ENCODE data around the gene SNX18.
"Not testable (repeated sequence)": the region's sequence is repeated elsewhere in the genome, so short reads cannot be mapped to it uniquely, and the experiment has no call there.

Gene SNX18

DNA sequence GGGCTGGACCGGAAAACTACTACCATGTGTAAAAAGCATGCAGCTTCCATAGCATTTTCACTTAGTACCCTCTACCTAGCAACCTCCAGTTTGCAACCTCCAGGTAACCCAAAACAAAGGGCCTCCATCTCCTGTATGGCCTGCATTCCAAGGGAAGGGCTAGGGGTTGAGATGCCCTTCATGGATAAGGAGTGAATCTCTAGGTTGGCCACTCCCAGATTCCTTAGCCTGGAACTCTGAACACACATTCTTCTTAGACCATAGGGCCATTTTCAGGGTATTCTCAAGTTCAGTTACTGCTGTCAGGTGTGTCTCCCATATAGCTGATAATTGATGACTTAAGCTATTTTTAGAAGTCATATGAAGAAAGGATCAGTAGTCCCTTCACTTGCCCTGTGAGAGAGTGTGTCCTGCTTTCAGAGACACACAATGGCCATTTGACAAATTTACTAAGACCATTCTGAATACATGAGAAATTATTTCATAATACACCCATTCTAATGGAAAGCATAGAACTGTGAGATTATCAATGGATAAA is 39.5 kb upstream of the SNX18 start:
- TF ChIP-seq, protein P1, sequence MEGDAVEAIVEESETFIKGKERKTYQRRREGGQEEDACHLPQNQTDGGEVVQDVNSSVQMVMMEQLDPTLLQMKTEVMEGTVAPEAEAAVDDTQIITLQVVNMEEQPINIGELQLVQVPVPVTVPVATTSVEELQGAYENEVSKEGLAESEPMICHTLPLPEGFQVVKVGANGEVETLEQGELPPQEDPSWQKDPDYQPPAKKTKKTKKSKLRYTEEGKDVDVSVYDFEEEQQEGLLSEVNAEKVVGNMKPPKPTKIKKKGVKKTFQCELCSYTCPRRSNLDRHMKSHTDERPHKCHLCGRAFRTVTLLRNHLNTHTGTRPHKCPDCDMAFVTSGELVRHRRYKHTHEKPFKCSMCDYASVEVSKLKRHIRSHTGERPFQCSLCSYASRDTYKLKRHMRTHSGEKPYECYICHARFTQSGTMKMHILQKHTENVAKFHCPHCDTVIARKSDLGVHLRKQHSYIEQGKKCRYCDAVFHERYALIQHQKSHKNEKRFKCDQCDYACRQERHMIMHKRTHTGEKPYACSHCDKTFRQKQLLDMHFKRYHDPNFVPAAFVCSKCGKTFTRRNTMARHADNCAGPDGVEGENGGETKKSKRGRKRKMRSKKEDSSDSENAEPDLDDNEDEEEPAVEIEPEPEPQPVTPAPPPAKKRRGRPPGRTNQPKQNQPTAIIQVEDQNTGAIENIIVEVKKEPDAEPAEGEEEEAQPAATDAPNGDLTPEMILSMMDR (IDR thresholded peaks at IDR 0.05; ENCODE audit: insufficient read depth, missing control alignments), result no peak
- DNase-seq (ENCODE audit: insufficient read length, low spot score) (no peak), FAIRE-seq (no peak)

DNA sequence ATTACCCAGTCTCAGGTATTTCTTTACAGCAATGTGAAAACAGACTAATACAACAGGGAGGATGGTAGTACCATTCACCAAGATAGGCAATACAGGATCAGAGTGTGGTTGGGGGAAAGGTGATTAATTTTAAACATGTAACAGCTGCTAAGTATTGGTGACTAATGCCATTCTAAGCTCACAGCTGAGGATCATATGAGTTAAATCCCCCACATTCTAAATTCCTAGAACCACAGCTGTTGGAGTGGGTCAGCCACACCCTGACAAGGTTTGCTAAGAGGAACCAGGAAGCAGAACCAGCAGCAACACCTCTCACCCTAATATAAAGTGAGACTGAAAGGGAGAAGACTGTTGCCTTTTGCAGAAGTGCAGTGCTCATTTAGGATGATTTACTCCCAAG is 37.3 kb upstream of the SNX18 start:
- FAIRE-seq (no peak), DNase-seq (ENCODE audit: insufficient read length, low spot score) (no peak)
- TF ChIP-seq, protein P1 (IDR thresholded peaks at IDR 0.05; ENCODE audit: insufficient read depth, missing control alignments), result no peak

DNA sequence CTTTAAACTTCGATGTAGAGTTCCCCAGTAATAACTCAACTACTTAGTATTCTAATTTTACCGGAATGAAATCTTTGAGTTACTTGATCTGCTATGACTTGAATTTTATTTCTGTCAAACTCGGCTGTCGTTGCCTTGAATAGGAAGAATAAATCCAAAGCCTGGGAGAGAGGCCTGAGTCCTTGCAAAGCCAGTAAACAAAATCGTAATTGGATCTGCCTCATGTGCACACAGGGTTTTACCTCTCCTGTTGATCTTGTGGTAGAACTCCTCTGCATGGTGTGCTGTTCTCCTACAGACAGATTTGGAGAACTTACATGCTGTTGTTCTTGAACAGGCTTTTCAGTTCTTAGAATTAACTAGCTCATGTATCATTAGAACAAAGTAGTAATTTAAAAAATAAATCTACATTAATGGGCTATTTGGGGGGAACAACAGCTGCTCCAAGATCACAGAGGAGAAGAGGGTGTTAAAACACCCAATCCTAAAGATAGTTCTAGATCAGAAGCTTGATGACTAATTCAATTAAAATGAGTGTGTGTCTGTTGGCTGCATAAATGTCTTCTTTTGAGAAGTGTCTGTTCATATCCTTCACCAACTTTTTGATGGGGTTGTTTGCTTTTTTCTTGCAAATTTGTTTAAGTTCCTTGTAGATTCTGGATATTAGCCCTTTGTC is 33.2 kb upstream of the SNX18 start:
- DNase-seq (ENCODE audit: insufficient read length, low spot score), result no peak
- TF ChIP-seq, protein P1 (IDR thresholded peaks at IDR 0.05; ENCODE audit: insufficient read depth, missing control alignments), result no peak
- no peak for FAIRE-seq

DNA sequence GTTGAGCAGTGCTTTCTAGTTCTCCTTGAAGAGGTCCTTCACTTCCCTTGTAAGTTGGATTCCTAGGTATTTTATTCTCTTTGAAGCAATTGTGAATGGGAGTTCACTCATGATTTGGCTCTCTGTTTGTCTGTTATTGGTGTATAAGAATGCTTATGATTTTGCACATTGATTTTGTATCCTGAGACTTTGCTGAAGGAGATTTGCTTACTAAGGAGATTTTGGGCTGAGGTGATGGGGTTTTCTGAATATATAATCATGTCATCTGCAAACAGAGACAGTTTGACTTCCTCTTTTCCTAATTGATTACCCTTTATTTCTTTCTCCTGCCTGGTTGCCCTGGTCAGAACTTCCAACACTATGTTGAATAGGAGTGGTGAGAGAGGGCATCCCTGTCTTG is 31.9 kb upstream of the SNX18 start:
- FAIRE-seq, result not testable (repeated sequence)

DNA sequence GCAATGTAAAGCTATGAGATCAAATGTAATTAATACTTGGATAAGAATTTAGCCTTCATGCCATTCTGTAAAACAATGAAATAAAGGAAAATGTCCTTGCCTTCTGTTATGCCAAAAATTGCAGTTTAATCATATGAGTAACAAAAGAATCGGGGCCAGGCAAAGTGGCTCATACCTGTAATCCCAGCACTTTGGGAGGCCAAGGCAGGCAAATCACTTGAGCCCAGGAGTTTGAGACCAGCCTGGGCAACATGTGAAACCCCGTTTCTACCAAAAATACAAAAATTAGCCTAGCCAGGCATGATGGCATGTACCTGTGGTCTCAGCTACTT is 27.9 kb upstream of the SNX18 start:
- DNase-seq (ENCODE audit: insufficient read length, low spot score); FAIRE-seq: not testable (repeated sequence)

More for the DNA sequence above, 31.9 kb upstream of the SNX18 start:
- not testable (repeated sequence) for DNase-seq (ENCODE audit: insufficient read length, low spot score)

DNA sequence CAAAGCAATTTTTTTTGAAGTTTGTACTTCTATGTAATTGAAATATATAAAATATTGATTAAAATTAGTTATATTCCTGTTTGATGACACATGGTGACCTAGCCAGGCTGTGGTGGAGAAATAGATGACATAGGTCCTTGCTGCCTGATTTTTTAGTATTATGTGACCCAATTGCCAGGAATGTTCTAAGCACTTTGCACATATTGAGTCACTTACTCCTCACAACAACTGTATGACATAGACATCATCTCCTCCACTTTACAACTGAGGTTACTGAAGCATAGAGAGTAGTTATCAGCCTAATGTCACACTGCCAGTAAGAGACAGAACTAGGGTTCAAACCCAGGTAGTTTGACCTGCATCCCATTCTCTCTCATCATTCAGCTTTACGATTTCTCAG is 26.2 kb upstream of the SNX18 start:
- no peak for DNase-seq (ENCODE audit: insufficient read length, low spot score)
- TF ChIP-seq, protein P1 (IDR thresholded peaks at IDR 0.05; ENCODE audit: insufficient read depth, missing control alignments), result no peak
- FAIRE-seq, result no peak

DNA sequence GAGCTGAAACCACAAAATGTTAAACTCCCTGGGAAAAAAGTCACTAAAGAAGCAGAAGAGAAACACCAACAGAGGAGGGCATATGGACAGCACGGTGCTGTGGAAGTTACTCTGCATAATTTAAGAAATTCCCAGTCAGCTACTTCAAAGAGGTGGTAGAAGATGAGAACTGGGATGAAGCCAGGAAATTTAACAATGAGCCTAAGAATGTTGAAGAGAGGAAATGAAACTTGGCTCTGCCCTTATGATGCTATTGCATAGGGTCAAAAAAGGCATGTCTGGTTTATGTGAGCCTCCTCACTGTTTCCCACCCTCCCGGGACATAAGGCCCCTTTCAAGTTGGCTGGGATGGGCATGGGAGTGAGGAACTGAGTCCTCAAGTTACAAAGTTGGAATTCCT is 25.4 kb upstream of the SNX18 start:
- FAIRE-seq, result no peak
- no peak for DNase-seq (ENCODE audit: insufficient read length, low spot score)
- TF ChIP-seq, protein P1 (IDR thresholded peaks at IDR 0.05; ENCODE audit: insufficient read depth, missing control alignments), result no peak

DNA sequence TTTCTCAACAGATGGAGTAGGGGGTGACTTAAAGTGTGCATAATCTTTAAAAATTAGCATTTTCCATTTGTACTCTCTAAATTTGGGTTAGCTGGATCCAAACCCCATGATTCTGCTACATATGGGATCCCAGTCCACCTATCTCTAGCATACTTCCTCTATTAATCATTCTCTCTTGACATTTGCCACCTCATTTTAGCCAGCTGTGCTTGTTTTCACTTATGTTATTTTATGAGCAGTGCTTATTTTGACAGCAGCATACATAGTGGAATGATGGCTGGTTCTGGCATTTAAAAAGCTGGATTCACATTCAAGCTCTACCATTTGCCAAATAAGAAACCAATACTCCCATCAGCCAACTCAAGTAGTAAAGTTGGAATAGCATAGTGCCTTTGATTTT is 22.5 kb upstream of the SNX18 start:
- FAIRE-seq (no peak), DNase-seq (ENCODE audit: insufficient read length, low spot score) (no peak)
- TF ChIP-seq, protein P1 (IDR thresholded peaks at IDR 0.05; ENCODE audit: insufficient read depth, missing control alignments), result no peak

All from D721Med (cell line).